Hepatocyte (in vitro differentiated cells): Measurements from ENCODE around the gene CNST.

Source experiments
- CTCF ChIP-seq: fragments of 200-600 bp; sonication (generic); IDR thresholded peaks from 2 replicates; pipeline ENCODE4 v1.5.1; 2016; ENCODE audit warnings: antibody characterized with exemption, mild to moderate bottlenecking; ENCODE audit not compliant: poor library complexity
- EZH2 ChIP-seq: fragments of 200-600 bp; sonication (generic); IDR thresholded peaks from 2 replicates; pipeline ENCODE4 v1.6.1; 2016; ENCODE audit warnings: antibody characterized with exemption, mild to moderate bottlenecking, borderline replicate concordance
- EZH2phosphoT487 ChIP-seq: fragments of 200-600 bp; sonication (generic); IDR thresholded peaks from one replicate; pipeline ENCODE4 v1.6.1; 2018; ENCODE audit warnings: antibody characterized with exemption, mild to moderate bottlenecking, low read depth, moderate library complexity; ENCODE audit not compliant: unreplicated experiment, severe bottlenecking

GRCh38 chr1:246579818-246580217 is 13.6 kb downstream of the CNST start:
- TF ChIP-seq CTCF (no peak), EZH2 (no peak), EZH2phosphoT487 (no peak)
